Measurements from ENCODE around the gene SERPINB1.

Gene SERPINB1

DNA sequence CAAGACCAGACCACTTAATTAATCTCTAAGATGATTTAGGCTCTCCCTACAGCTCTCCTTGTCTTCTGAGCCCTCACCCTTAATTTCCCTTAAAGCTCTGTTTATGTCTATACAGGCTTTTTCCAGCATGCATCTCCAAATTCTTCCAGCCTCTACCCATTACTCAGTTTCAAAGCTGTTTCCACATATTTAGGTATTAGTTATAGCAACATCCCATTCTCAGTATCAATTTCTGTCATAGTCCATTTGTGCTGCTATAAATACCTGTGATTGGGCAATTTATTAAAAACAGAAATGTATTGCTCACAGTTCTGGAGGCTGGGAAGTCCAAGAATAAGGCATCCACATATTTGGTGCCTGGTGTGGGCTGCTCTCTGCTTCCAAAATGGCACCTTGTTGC is 2.3 kb upstream of the SERPINB1 start:
- no peak for DNase-seq

- DNase-seq: no peak
Observed at GRCh38 chr6:2843138-2843740, 1.6 kb upstream of the SERPINB1 start.

DNA sequence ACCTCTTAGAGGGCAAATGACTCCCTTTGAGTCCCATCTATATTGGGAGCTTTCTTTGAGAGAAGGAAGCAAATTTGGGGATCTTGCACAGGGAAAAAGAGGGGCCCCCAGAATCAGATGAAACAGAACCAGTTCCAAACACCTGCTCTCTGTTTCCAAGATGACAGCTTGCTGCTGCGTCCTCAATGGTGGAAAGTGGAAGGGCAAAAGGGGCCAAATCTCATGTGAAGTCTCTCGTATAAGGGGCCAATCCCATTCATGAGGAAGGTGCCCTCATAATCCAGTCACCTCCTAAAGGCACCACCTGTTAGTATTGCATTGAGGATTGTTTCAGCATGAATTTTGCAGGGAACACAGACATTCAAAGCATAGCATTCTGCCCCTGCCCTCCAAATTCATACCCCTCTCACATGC is 483 bp upstream of the SERPINB1 start:
- no peak for DNase-seq

GRCh38 chr6:2840749-2841061 is 958 bp downstream of the SERPINB1 start:
- no peak for DNase-seq

DNA sequence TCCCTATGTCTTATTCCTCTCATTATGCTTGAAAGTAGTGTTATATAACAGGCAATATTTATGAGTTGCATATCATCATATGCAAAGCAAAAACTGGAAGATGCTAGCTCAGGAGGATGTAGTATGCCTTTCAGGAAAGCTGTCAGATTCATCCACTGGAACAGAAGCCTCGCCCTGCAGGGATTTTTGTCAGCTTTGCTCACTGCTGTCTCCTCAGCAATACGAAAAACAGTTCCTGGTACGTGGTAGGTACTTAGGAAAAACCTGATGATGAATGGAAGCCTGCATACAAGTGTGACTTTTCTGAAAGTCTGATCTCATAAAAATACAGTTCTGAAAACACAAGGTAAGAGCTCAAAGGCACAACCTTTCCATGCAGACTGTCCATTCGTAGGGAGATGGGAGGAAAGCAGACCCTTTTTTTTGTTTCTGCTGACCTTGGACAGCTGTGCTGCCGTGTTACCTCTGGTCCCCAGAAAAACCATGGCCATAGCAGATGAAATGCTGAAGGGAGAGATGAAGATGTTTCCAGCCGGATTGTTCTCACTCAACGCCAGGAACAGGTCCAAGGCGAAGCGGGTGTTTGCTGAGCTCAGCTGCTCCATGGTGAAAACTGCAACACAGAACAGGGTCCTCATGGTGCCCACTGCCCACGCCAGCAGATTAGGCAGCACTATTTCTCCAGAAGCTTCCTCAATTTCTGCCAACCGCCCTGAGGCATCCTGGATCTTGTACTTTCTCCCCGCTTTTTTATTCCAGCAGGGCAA is 1.5 kb downstream of the SERPINB1 start:
- peak; percentile 38 to 63 for DNase-seq

DNA sequence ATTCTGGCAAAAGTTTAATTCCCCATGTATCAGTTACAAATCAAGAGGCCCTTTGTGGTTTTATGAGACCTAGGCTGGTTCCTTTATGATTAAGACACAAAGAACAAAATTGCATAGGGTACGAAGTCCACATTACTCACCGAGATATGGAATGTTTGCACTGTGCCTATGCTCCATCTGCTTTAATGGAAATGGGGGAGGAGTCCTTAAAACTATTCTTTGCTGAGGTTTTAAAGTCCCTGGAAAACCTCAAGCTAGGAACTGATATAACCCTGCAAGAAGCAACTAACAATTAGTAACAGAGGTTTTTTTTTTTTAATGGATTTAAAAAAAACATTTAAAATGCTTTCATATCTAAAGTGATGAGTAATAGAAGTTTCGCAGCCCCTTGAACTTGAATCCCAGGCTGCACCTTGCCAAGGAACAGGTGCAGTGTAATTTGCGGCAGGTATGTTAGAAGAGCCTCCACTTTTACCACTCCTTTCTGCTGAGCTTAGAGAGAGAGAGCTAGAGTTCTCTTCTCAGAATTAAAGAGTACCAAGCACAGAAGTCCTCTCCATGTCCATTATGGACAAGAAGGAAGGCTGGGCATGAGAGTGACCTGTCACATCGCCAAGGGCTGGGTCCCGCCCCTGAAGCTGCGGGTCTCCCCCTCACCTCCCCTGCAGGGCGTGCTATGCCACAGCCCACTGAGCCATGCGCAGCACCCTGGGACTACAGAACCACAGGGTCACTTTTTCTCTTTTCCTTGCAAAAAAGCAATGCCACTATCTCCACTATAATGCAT is 2.3 kb downstream of the SERPINB1 start:
- peak; percentile 39 to 51 for DNase-seq

DNA sequence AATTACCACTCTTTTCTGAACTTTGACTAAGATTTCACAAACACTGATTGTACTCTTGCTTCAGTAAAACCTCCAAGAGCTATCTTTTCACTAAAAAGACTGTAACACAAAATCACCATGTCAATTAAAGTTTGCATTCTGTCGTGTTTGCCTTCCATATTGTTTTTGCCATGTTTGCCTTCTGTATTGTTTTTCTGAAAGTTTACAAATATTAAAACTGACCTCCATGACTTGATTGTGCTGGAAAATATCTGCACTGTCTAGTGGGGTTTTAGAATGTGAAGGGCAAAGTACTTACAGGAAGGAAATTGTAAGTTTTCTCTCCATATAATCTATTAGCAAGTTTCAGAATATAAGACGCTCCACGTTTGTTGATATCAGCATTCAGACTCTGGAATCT is 3.4 kb downstream of the SERPINB1 start:
- no peak for DNase-seq

DNA sequence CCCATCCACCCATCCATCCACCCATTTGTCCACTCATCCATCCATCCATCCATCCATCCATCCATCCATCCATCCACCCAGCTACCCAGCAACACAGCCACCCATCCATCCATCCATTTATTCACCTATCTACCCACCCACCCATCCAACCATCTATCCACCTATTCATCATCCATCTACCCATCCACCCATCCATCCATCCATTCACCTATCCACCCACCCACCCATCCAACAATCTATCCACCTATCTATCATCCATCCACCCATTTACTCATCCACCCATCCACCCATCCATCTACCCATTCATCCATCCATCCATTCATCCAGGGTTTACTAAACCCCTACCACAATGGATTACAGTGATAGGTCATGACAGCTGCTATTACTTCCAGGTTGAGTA is 7.4 kb downstream of the SERPINB1 start:
- no peak for DNase-seq

- DNase-seq: no peak
Observed at GRCh38 chr6:2831392-2831791, 10.3 kb downstream of the SERPINB1 start.

- DNase-seq: no peak
Observed at GRCh38 chr6:2830183-2830582, 11.5 kb downstream of the SERPINB1 start.

DNA sequence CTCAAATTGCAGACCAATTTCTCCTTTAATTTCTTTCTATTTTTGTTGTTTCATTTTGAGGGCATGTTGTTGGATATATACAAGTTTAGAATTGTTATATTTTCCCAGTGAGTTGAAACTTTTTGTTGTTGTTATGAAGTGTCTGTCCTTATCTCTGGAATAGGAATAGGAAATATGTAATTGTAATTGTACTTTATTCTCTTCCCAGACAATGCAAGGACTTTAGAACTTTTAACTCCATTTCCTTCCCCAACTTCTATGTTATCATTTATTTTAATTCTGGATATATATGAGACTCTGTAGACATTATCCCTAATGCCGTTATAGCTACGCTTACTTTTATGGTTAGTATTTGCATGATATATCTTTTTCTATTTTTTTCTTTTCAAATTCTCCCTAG is 12.4 kb downstream of the SERPINB1 start:
- no peak for DNase-seq

DNA sequence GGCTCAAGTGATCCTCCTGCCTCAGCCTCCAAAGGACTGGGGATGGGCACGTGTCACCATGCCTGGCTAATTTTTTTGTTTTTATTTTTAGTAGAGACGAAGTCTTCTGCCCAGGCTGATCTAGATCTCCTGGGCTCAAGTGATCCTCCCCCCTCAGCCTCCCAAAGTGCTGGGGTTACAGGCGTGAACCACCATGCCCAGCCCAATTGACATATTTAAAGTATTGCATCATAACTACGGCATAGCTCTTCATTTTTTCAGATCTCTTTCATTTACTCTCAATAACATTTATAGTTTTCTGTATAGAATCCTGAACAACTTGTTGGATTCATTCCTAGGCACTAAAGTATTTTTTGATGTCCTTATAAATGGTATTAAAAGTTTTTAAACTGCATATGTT is 13.0 kb downstream of the SERPINB1 start:
- DNase-seq: no peak

GRCh38 chr6:2827142-2827541 is 14.5 kb downstream of the SERPINB1 start:
- DNase-seq: no peak

GRCh38 chr6:2826131-2826530 is 15.5 kb downstream of the SERPINB1 start:
- DNase-seq: peak; percentile 66 to 73

- no peak for DNase-seq
Observed at GRCh38 chr6:2823104-2823850, 18.4 kb downstream of the SERPINB1 start.

GRCh38 chr6:2821554-2821953 is 20.1 kb downstream of the SERPINB1 start:
- no peak for DNase-seq

GRCh38 chr6:2820415-2820814 is 21.2 kb downstream of the SERPINB1 start:
- DNase-seq: no peak

- no peak for DNase-seq
Observed at GRCh38 chr6:2819978-2820377, 21.7 kb downstream of the SERPINB1 start.

DNA sequence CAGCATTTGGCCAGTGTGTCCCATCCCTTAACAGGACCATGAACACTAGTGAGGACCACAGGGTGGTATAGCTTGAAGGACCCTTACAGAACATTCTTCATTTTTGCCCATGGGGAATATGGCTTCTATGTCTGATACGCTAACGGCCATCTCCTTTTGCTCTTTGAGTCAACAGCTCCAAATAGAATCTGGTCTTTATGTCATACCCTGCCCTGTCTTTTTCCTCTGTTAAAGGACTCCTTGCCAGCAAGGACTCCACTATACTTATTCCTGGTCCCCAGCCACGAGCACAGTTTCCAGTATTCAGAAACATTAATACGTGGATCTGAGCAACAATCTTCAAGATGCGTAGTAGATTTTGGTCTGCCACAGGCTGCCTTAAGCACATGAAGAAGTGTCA is 22.5 kb downstream of the SERPINB1 start:
- no peak for DNase-seq

- peak; percentile 35 to 50 for DNase-seq
Observed at GRCh38 chr6:2818593-2818992, 23.1 kb downstream of the SERPINB1 start.

DNA sequence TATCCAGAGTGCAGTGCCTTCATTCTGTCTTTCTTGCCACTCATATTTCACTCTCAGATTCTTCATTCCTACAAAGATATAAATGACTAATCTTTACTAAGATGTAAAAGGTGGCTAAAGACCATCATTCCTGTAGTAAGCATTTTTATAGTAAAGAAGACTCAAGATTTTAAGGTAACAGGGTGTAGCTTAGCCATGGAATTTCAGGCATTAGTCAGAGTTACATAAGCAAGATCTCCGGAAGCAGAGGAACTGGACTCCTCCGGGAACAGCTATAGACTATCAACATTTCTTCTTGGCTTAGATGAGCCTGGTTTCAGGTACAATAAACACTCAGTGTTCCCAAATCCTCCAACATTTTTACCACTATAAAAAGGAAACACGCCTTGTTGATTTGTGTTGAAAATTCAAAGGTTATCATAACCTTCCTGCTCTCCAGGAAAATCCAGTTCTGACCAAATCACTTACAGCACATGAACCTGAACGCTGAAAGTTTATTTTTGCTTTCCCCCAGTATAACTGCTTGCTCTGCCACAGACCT is 23.7 kb downstream of the SERPINB1 start:
- no peak for DNase-seq

DNA sequence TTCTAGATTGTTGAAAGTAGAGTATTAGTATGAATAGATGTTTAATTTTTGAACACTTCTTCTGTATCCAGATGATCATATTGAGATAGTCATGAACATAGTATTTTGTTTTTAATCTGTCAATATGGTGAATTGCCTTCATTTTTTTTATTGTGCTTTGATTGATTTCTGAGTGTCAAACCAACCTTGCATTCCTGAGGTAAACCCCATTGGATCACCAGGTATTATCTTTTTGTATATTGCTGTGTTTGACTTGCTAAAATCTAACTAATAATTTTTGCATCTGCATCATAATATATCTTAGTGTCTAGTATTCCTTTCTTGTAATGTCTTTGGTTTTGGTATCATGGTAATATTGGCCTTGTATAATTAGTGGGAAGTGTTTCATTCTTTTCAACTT is 25.5 kb downstream of the SERPINB1 start:
- no peak for DNase-seq

DNA sequence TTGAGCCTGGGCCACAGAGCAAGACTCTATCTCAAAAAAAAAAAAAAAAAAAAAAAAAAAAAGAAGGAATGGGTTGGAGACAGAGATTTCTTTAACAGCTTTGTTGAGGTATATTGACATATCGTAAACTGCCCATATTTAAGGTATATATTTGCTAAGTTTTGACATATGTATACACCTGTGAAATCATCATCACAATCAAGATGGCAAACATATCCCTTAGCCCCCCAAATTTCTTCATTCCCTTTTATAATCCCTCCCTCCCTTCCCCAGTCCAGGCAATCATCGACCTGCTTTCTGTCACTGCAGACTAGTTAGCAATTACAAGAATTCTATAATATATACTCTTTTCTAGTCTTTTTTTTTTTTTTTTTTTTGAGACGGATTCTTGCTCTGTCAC is 29.0 kb downstream of the SERPINB1 start:
- no peak for DNase-seq

Data from inflammatory macrophage treated with lipopolysaccharide for 1 hour (primary cell).